Hepatocyte (in vitro differentiated cells): Measurements from ENCODE around the gene ZNF775.

ENCODE experiments used
- EZH2 ChIP-seq: fragments of 200-600 bp; sonication (generic); IDR thresholded peaks from 2 replicates; pipeline ENCODE4 v1.6.1; 2016; ENCODE audit warnings: antibody characterized with exemption, mild to moderate bottlenecking, borderline replicate concordance
- TF ChIP-seq, protein P1 (sequence below): fragments of 200-600 bp; sonication (generic); IDR thresholded peaks from 2 replicates; pipeline ENCODE4 v1.5.1; 2016; ENCODE audit warnings: antibody characterized with exemption, mild to moderate bottlenecking; ENCODE audit not compliant: poor library complexity

DNA sequence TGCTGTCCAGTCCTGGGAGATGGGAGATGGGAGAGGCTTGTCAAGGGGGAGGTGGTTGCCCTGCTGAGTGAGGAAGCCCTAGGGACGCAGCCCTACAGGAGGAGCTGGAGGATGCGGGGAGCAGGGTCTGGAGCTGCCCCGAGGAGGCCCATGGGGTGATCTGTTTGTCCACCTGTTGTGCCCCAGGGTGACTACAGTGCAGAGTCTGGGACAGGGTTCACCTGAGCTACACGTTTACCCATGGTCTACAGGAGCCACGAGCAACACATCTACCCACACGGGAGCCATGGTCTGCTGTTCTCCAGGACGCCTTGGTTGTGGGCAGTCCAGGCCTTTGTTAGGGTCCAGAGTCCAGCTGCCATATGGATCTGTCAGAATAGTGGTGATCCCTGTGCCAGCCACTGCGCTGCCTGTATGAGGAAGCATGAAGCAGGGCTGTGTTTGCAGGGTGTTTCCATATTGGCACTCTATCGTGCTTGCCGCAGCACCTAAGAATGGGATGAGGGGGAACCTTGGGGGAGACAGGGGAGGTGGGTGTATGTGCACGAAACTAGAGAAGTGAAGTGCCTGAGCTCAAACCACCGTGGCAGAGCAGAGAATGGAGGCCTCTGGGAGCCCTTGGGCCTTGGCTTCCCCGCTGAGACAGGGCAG, 23.7 kb downstream of the ZNF775 start:
- TF ChIP-seq, protein P1, sequence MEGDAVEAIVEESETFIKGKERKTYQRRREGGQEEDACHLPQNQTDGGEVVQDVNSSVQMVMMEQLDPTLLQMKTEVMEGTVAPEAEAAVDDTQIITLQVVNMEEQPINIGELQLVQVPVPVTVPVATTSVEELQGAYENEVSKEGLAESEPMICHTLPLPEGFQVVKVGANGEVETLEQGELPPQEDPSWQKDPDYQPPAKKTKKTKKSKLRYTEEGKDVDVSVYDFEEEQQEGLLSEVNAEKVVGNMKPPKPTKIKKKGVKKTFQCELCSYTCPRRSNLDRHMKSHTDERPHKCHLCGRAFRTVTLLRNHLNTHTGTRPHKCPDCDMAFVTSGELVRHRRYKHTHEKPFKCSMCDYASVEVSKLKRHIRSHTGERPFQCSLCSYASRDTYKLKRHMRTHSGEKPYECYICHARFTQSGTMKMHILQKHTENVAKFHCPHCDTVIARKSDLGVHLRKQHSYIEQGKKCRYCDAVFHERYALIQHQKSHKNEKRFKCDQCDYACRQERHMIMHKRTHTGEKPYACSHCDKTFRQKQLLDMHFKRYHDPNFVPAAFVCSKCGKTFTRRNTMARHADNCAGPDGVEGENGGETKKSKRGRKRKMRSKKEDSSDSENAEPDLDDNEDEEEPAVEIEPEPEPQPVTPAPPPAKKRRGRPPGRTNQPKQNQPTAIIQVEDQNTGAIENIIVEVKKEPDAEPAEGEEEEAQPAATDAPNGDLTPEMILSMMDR, result no peak
- TF ChIP-seq EZH2, result no peak
